DND-41 (cell line): ENCODE measurements around the gene ZG16B.

Experiments
- EZH2 ChIP-seq: IDR thresholded peaks from 3 replicates; pipeline ENCODE4 v1.6.1; 2012; ENCODE audit warnings: borderline replicate concordance, low read depth, mild to moderate bottlenecking, moderate library complexity, low read length, inconsistent platforms; ENCODE audit not compliant: severe bottlenecking
- TF ChIP-seq, protein P1 (sequence below): IDR thresholded peaks from 2 replicates; pipeline ENCODE4 v1.5.1; 2012; ENCODE audit warnings: borderline replicate concordance, low read length, moderate library complexity, mild to moderate bottlenecking; ENCODE audit not compliant: poor library complexity, severe bottlenecking; ENCODE audit errors: extremely low read depth

DNA sequence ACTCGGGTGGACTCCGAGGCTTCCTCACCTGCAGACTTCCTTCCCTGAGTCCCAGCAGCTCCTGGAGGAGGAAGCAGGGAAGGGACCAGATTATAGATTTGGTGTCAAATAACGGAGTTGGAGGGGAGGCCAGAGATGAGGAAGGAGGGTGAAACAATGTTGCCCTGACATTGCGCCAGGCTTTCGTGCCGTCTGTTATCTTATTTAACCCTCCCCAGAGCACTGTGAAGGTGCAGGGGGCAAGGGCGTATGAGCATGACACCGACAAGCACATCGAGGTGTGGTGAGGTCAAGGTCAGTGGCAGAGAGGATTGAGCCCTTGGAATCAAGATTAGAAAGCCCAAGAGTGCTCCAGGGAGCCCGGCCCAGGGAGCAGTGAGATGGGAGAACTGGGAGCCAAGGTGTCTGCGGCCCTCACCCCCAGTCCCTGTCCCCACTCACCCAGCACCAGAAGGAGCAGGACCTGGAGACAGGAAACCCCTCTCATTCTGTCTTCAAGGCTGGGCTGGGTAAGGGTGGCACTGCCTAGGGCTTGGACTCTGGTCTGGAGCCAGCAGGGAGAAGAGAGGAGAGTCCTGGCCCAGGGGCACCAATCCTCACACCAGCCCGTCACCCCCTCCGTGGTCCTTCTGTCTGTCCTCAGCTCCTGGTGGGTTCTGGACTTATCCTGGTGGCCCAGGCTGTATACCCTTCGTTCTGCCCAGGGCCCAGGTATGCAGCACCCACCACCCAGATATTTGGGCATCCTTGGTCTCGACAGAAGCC is 43.9 kb upstream of the ZG16B start:
- TF ChIP-seq, protein P1, sequence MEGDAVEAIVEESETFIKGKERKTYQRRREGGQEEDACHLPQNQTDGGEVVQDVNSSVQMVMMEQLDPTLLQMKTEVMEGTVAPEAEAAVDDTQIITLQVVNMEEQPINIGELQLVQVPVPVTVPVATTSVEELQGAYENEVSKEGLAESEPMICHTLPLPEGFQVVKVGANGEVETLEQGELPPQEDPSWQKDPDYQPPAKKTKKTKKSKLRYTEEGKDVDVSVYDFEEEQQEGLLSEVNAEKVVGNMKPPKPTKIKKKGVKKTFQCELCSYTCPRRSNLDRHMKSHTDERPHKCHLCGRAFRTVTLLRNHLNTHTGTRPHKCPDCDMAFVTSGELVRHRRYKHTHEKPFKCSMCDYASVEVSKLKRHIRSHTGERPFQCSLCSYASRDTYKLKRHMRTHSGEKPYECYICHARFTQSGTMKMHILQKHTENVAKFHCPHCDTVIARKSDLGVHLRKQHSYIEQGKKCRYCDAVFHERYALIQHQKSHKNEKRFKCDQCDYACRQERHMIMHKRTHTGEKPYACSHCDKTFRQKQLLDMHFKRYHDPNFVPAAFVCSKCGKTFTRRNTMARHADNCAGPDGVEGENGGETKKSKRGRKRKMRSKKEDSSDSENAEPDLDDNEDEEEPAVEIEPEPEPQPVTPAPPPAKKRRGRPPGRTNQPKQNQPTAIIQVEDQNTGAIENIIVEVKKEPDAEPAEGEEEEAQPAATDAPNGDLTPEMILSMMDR: no peak
- TF ChIP-seq EZH2: no peak
